ENCODE measurements around the gene NUBPL.
"Not testable (repeated sequence)": the region's sequence is repeated elsewhere in the genome, so short reads cannot be mapped to it uniquely, and the experiment has no call there.

Gene NUBPL

DNA sequence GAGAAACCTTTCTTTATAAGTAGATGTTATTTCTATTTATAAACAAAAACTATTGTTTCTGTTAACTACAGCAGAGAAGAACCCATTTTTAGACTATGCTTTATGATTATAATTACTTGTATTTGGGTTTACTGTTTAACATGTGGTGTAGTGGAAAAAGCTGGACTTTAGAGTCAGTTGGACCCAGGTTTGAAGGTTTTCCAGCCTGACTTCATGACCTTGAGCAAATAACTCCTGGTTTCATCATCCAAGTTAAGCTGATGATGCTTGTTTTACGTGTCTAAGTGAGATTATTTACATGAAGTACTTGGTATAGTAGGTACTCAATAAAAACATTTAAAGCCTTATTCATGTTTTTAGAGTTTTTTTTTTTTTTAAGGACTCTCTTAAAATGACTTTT is 294.1 kb downstream of the NUBPL start:
- H3K79me2 ChIP-seq (ENCODE audit: control insufficient read depth, insufficient read depth, low read length, poor library complexity), result no peaks in the 10 kb centered on the region
- no peaks in the 10 kb centered on the region for H3K36me3 ChIP-seq (ENCODE audit: control insufficient read depth in 1 of 2, insufficient read depth in 2 of 2, low read length in 2 of 2)
- H4K91ac ChIP-seq (ENCODE audit: low read depth, low read length), result no peak overlapping the region
- H3K9me3 ChIP-seq (ENCODE audit: insufficient read depth, low read depth, low read length), result no peaks in the 10 kb centered on the region
- no peak overlapping the region for H3K18ac ChIP-seq (ENCODE audit: low read length)
- H3K27me3 ChIP-seq (ENCODE audit: insufficient read depth, low read length), result no peaks in the 10 kb centered on the region
- H2BK5ac ChIP-seq (ENCODE audit: low read depth, low read length, poor library complexity), result no peak overlapping the region
- no peak for DNase-seq
- H3K4me3 ChIP-seq (ENCODE audit: low read depth, low read length), result no peak overlapping the region
- no peak overlapping the region for H4K8ac ChIP-seq (ENCODE audit: low read depth, low read length)
- no peak overlapping the region for H3K14ac ChIP-seq (ENCODE audit: low read length)
- H3K23ac ChIP-seq (ENCODE audit: low read length), result no peak overlapping the region
- WGBS (ENCODE audit: extremely low coverage, insufficient coverage, insufficient read length), result no CpG with 5 or more reads among the region's 1 CpG
- H3K4me1 ChIP-seq (ENCODE audit: control insufficient read depth in 1 of 2, insufficient read depth in 2 of 2, low read length in 2 of 2), result no peaks in the 10 kb centered on the region
- H3K79me1 ChIP-seq (ENCODE audit: low read length), result no peaks in the 10 kb centered on the region
- H3K9ac ChIP-seq (ENCODE audit: low read length), result no peak overlapping the region
- no peak overlapping the region for H3K4me2 ChIP-seq (ENCODE audit: low read length)
- no peak overlapping the region for H2AK5ac ChIP-seq (ENCODE audit: low read length)
- H2AFZ ChIP-seq (ENCODE audit: insufficient read depth, low read length, poor library complexity), result no peak overlapping the region
- H2BK120ac ChIP-seq (ENCODE audit: insufficient read depth, low read length, poor library complexity), result no peak overlapping the region
- H2BK12ac ChIP-seq (ENCODE audit: low read length), result no peak overlapping the region
- H4K12ac ChIP-seq (ENCODE audit: low read depth, low read length), result no peak overlapping the region
- H3K4ac ChIP-seq (ENCODE audit: low read depth, low read length), result no peak overlapping the region
- H3K27ac ChIP-seq (ENCODE audit: low read depth, low read length), result no peak overlapping the region

GRCh38 chr14:31856003-31856402 is 294.8 kb downstream of the NUBPL start:
- H3K79me1 ChIP-seq (ENCODE audit: low read length); H3K4me2 ChIP-seq (ENCODE audit: low read length); H3K14ac ChIP-seq (ENCODE audit: low read length); H2BK5ac ChIP-seq (ENCODE audit: low read depth, low read length, poor library complexity); H3K9ac ChIP-seq (ENCODE audit: low read length); H2AFZ ChIP-seq (ENCODE audit: insufficient read depth, low read length, poor library complexity); H3K18ac ChIP-seq (ENCODE audit: low read length); H2AK5ac ChIP-seq (ENCODE audit: low read length); H3K27me3 ChIP-seq (ENCODE audit: insufficient read depth, low read length); H3K4ac ChIP-seq (ENCODE audit: low read depth, low read length); H2BK120ac ChIP-seq (ENCODE audit: insufficient read depth, low read length, poor library complexity); H3K36me3 ChIP-seq (ENCODE audit: control insufficient read depth in 1 of 2, insufficient read depth in 2 of 2, low read length in 2 of 2); H3K79me2 ChIP-seq (ENCODE audit: control insufficient read depth, insufficient read depth, low read length, poor library complexity); H3K4me1 ChIP-seq (ENCODE audit: control insufficient read depth in 1 of 2, insufficient read depth in 2 of 2, low read length in 2 of 2); H4K91ac ChIP-seq (ENCODE audit: low read depth, low read length); H4K12ac ChIP-seq (ENCODE audit: low read depth, low read length); H4K8ac ChIP-seq (ENCODE audit: low read depth, low read length); H3K23ac ChIP-seq (ENCODE audit: low read length); H3K9me3 ChIP-seq (ENCODE audit: insufficient read depth, low read depth, low read length); H3K27ac ChIP-seq (ENCODE audit: low read depth, low read length); H3K4me3 ChIP-seq (ENCODE audit: low read depth, low read length); H2BK12ac ChIP-seq (ENCODE audit: low read length); DNase-seq: not testable (repeated sequence)
- no CpG with 5 or more reads among the region's 2 CpGs for WGBS (ENCODE audit: extremely low coverage, insufficient coverage, insufficient read length)

DNA sequence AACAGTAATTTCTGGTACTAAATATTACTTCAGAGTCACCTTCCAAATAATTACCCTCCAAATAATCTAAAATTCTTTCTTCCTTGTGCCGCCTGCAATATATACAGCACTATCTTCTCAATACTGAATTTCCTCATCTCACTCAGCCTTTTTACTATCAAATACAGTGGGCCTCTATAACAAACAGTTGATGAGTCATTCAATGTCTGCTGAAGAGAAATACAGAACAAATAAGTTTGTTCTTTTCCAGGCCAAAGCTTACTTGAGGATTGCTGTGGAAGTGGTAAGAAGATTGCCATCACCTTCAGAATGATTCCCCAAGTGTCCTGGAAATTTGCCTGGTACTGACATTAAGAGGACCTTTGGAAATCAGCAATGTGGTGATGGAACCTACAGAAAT is 297.7 kb downstream of the NUBPL start:
- H3K4me3 ChIP-seq (ENCODE audit: low read depth, low read length), result no peak overlapping the region
- H4K12ac ChIP-seq (ENCODE audit: low read depth, low read length), result no peak overlapping the region
- H3K79me1 ChIP-seq (ENCODE audit: low read length), result no peaks in the 10 kb centered on the region
- H3K4me2 ChIP-seq (ENCODE audit: low read length), result no peak overlapping the region
- no peak overlapping the region for H2AK5ac ChIP-seq (ENCODE audit: low read length)
- no peaks in the 10 kb centered on the region for H3K79me2 ChIP-seq (ENCODE audit: control insufficient read depth, insufficient read depth, low read length, poor library complexity)
- no peaks in the 10 kb centered on the region for H3K4me1 ChIP-seq (ENCODE audit: control insufficient read depth in 1 of 2, insufficient read depth in 2 of 2, low read length in 2 of 2)
- H2BK120ac ChIP-seq (ENCODE audit: insufficient read depth, low read length, poor library complexity), result no peak overlapping the region
- H3K4ac ChIP-seq (ENCODE audit: low read depth, low read length), result no peak overlapping the region
- no peak overlapping the region for H3K27ac ChIP-seq (ENCODE audit: low read depth, low read length)
- H3K14ac ChIP-seq (ENCODE audit: low read length), result no peak overlapping the region
- no peak overlapping the region for H4K8ac ChIP-seq (ENCODE audit: low read depth, low read length)
- H3K9ac ChIP-seq (ENCODE audit: low read length), result no peak overlapping the region
- no peaks in the 10 kb centered on the region for H3K36me3 ChIP-seq (ENCODE audit: control insufficient read depth in 1 of 2, insufficient read depth in 2 of 2, low read length in 2 of 2)
- no peak for DNase-seq
- H4K91ac ChIP-seq (ENCODE audit: low read depth, low read length), result no peak overlapping the region
- WGBS (ENCODE audit: extremely low coverage, insufficient coverage, insufficient read length), result no CpG with 5 or more reads among the region's 1 CpG
- no peak overlapping the region for H2BK12ac ChIP-seq (ENCODE audit: low read length)
- no peaks in the 10 kb centered on the region for H3K27me3 ChIP-seq (ENCODE audit: insufficient read depth, low read length)
- no peak overlapping the region for H3K23ac ChIP-seq (ENCODE audit: low read length)
- no peak overlapping the region for H2AFZ ChIP-seq (ENCODE audit: insufficient read depth, low read length, poor library complexity)
- no peaks in the 10 kb centered on the region for H3K9me3 ChIP-seq (ENCODE audit: insufficient read depth, low read depth, low read length)
- no peak overlapping the region for H3K18ac ChIP-seq (ENCODE audit: low read length)
- H2BK5ac ChIP-seq (ENCODE audit: low read depth, low read length, poor library complexity), result no peak overlapping the region

- Histone ChIP-seq H3K4ac (ENCODE audit: low read depth, low read length) (no peak overlapping the region), H2AFZ (ENCODE audit: insufficient read depth, low read length, poor library complexity) (no peak overlapping the region), H4K12ac (ENCODE audit: low read depth, low read length) (peak overlapping the region; percentile 48), H3K27me3 (ENCODE audit: insufficient read depth, low read length) (no peaks in the 10 kb centered on the region), H3K4me1 (ENCODE audit: control insufficient read depth in 1 of 2, insufficient read depth in 2 of 2, low read length in 2 of 2) (no peaks in the 10 kb centered on the region), H3K79me1 (ENCODE audit: low read length) (no peaks in the 10 kb centered on the region), H3K9me3 (ENCODE audit: insufficient read depth, low read depth, low read length) (peaks cover 2% of the 10 kb centered on the region), H3K36me3 (ENCODE audit: control insufficient read depth in 1 of 2, insufficient read depth in 2 of 2, low read length in 2 of 2) (no peaks in the 10 kb centered on the region), H3K18ac (ENCODE audit: low read length) (no peak overlapping the region), H3K79me2 (ENCODE audit: control insufficient read depth, insufficient read depth, low read length, poor library complexity) (no peaks in the 10 kb centered on the region), H3K14ac (ENCODE audit: low read length) (no peak overlapping the region), H2AK5ac (ENCODE audit: low read length) (no peak overlapping the region), H3K9ac (ENCODE audit: low read length) (no peak overlapping the region), H3K4me2 (ENCODE audit: low read length) (no peak overlapping the region), H2BK5ac (ENCODE audit: low read depth, low read length, poor library complexity) (no peak overlapping the region), H3K27ac (ENCODE audit: low read depth, low read length) (no peak overlapping the region), H4K8ac (ENCODE audit: low read depth, low read length) (no peak overlapping the region), H2BK12ac (ENCODE audit: low read length) (no peak overlapping the region), H4K91ac (ENCODE audit: low read depth, low read length) (no peak overlapping the region), H3K23ac (ENCODE audit: low read length) (no peak overlapping the region), H2BK120ac (ENCODE audit: insufficient read depth, low read length, poor library complexity) (no peak overlapping the region), H3K4me3 (ENCODE audit: low read depth, low read length) (no peak overlapping the region)
- no peak for DNase-seq
- WGBS (ENCODE audit: extremely low coverage, insufficient coverage, insufficient read length), result no CpG with 5 or more reads among the region's 13 CpGs
Measured at GRCh38 chr14:31864937-31865855, 304.0 kb downstream of the NUBPL start.
